Neural progenitor cell (in vitro differentiated cells): ENCODE data around the gene FOLH1.
"Not testable (repeated sequence)": the region's sequence is repeated elsewhere in the genome, so short reads cannot be mapped to it uniquely, and the experiment has no call there.

Experiments used
- CTCF ChIP-seq: fragments of 200-600 bp; sonication (generic); IDR thresholded peaks from 2 replicates; pipeline ENCODE4 v1.5.1; 2017; ENCODE audit warnings: antibody characterized with exemption, mild to moderate bottlenecking
- EZH2 ChIP-seq: fragments of 200-600 bp; sonication (generic); IDR thresholded peaks from 2 replicates; pipeline ENCODE4 v1.6.1; 2017; ENCODE audit warnings: antibody characterized with exemption, mild to moderate bottlenecking, moderate library complexity

- not testable (repeated sequence) for TF ChIP-seq CTCF, EZH2
Observed at GRCh38 chr11:49233685-49234084, 25.3 kb upstream of the FOLH1 start.
